Activated CD8-positive, alpha-beta memory T cell treated with anti-CD3 and anti-CD28 coated beads for 1 hour (primary cell): ENCODE results near the gene BTG1.
"Not testable (repeated sequence)": the region's sequence is repeated elsewhere in the genome, so short reads cannot be mapped to it uniquely, and the experiment has no call there.

Experiments used
- DNase-seq, 2 donors: peaks; one replicate each; pipeline ENCODE4 v3.0.0-alpha.2; 2020; ENCODE audit warnings: low read depth in 1 of 2; ENCODE audit errors: extremely low read depth in 1 of 2

Gene BTG1

DNA sequence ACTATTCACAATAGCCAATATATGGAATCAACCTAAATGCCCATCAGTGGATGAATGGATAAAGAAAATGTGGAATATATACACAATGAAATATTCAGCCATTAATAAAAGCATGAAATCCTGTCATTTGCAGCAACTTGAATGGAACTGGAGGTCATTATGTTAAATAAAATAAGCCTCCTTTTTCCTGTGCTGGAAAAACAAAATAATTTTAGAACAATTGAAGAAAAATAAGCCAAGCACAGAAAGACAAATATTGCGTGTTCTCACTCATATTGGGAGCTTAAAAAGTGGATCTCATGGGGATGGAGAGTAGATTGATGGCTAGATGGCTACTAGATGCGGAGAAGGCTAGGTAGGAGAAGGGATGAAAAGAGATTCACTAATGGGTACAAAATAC lies 6.3 kb upstream of the BTG1 start:
- DNase-seq: no peak

DNA sequence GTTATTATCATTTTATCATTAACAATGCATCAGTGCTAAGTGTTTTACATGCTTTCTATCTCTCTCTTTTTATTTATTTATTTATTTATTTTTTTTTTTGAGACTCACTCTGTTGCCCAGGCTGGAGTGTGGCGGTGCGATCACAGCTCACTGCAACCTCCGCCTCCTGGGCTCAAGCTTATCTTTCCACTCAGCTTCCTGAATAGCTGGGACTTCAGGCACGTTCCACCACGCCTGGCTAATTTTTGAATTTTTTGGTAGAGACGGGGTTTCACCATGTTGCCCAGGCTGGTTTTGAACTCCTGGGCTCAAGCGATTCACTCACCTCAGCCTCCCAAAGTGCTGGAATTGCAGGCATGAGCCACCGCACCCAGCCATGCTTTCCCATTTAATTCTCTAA lies 3.9 kb upstream of the BTG1 start:
- no peak for DNase-seq

DNA sequence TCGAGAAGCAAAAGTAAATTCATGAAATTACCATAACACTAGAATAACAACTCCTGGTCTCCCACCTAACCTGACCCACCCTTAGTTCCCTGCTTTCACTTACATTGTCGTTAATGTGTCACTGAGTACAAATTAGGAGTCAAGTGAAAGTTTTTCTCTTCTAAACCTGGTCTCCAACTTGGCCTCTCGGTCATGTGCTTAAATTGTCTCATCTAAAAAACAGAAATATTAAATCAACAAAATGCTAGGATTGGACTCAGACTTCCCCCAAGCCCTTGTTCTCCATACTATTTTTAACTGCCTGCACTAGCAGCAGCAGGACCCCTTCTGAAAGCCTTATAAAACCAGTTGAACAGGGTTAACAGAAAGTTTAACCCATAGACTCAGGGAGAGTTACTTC lies 1.8 kb upstream of the BTG1 start:
- no peak for DNase-seq

DNA sequence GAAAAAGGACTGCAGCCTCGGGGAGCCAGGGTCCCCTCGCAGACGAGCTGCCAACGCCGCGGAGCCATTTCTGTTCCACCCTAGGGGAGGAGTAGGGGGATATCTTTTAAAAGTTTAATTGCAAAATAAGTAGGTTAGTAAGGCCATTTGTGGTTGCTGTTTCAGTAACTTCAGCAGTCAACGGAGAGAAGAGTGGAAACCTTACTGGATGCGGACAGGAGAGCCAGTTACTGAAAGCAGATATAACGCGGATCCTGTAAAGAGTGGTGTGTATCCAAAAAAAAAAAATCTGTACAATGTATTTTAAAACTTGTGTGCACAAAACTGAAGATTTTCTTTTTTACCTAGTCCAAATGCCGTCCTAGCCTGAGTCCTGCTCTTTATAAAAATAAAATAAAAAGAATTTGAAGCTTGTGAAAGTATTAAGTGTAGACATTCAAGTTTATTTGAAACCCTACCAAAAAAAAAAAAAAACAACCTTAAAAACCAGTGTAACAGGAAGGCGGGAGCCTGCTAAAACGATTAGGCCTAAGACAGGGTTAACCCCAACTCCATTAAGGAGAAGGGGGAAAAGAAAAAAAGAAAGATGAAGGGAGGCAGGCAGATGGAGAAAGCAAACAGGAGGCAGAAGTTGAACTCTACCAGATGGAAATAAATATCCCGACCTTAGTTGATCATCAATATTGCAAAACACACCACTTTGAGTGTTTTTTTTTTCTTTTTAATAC lies 1.0 kb upstream of the BTG1 start:
- no peak for DNase-seq

DNA sequence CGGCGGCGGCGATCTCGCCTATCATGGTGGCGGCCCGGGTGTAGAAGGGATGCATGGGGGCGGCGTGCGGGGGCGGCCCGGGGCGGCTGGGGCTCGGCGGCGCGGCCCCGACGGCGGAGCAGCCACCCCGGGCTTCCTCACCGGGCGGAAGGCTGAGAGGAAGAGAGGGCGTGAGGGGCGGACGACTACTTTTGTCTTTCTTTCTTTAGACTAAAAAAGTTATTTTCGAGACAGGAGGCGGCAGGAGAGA lies 240 bp downstream of the BTG1 start:
- no peak for DNase-seq

DNA sequence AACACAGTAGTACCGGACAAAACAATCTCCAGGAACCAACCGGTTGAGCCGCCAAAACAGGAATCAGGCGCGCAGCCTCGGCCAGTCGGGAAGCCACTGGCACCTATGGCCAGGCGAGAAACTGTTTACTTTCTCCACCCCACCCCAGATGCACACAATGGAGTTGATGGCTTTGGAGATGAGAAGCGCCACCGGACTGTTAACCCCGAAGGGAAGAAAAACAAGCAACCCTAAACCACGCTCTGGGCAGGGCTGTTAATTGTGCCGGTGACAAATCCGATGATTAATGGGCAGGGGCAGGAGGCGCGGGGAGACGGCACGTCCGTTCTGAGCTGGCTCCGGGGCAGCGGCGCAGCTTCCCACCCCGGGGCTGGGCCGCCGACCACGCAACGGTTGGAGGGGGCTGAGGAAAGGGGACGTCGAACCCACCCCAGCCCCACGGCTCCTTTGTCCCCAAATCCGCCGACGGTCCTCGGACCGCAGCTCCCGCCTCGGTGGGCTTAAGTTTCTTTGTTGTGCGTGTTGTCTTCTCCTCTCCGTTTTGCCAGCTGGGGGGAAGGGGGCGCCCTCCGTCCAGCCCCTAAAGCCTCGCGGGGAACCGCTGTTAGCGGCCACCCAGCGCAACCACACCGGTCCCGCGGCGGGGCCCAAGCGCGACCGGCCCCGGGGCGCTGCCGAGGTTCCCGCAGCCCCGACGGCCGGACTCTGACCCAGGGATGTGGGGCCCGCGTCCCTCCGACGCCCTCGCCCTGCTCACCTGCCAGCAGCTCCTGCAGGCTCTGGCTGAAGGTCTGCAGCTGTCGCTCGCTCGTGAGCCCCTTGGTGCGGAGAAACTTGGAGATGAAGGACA lies 790 bp downstream of the BTG1 start:
- DNase-seq: peak; percentile 17 to 36

DNA sequence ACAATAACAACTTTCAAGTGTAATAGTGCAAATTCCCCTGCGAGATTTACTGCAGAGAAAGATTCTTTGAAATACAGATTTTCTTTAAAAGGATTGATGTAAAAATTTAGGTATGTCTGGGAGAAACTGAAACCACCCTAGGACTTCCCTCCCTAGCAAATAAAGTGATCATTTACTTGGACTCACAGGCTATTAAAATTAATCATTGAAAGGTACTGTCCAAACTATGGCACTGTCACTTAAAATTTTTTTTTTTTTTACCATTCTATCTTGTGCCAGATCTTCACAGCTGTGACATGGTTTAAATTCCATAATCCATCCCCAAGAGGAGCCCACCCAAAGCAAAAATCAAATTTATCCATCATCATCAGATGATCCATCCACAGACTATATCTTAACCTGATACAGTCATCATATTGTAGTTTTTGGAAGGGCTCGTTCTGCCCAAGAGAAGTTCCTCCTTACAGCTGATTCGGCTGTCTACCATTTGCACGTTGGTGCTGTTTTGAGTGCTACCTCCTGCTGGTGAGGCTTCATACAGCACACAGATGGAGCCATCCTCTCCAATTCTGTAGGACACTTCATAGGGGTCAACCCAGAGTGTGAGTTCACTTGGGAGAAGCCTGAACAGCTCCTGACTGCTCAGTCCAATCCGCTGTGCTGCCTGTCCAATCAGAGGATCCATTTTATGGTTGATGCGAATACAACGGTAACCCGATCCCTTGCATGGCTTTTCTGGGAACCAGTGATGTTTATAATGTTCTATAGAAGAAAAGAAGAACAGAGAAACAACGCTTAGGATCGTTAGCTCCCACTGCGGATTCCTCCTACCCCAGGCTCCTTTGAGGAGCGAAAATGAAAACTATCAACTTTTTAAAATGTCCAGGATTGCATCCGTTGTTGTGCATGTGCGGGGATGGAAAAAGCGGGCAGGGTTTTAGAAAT lies 1.7 kb downstream of the BTG1 start:
- peak; percentile 35 to 42 for DNase-seq

DNA sequence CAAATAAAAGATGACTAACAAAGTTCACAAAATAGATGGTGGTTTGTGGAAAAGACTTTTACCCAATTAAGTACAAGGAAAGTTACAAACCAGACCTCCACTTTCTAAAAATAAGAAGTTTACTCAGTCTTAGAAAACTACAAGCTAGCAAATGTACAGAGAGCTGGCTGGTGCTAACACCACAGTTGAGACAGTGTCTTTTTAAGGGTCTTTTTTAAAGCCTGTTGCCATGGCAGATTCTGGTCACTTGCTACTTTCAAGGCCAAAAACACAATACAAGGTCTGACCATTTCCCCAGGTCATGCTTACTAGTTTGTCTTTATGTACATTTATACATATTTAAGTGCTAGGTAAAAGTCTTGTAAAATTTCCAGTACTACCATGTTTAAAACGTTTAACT lies 2.4 kb downstream of the BTG1 start:
- no peak for DNase-seq

DNA sequence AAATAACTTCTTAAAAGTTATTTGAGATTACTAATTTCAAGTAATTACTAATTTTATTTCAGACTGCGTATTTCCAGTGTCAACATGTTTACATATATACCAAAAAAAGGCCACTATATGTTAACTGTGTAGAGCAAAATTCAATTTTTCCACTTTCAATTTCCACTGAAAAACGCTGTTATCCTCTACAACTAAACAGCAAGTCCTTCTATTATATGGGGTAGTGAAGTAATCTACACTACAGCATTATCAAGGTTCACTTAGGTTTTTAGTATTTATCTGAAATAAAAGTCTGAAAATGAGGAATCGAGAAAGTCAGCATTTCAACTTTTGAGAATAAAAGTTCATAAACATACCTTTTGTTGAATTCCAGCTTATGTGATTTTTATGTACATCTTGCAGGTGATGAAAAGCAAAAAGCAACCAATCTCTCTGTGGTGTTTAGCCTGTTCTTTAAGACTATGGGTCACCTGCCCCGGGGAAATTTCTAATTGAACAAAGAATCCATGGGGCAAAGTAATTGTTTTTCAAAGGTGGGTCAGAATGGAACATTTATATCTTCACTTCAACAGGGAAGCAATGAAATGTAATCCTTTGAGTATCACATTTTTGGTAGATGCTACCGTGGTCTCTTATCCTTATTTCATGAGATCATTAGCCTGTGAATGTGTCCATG lies 3.3 kb downstream of the BTG1 start:
- no peak for DNase-seq

DNA sequence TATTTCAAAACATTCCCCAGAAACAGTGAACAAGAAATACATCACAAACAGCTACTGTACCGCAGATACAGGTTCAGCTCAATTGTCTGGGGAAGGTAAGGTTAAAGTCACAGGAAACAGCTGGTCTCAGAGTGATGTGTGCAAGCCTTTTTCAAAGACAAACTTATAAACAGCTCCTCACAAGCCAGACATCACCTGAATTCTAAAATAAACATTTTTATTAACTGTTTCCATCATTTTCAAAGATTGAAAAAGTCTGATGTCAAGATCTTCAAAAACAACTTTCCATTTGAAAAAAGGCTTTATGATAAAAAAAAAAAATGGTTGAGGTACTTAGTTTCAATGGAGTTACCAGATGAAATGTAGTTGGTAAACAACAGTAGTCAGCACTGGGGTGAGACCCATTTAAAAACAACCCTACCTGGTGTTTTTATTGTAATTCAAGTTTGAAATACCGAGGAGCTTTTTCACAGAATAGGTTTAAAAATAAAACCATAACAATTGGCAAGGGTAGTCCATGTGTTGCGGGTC lies 4.0 kb downstream of the BTG1 start:
- DNase-seq: no peak

DNA sequence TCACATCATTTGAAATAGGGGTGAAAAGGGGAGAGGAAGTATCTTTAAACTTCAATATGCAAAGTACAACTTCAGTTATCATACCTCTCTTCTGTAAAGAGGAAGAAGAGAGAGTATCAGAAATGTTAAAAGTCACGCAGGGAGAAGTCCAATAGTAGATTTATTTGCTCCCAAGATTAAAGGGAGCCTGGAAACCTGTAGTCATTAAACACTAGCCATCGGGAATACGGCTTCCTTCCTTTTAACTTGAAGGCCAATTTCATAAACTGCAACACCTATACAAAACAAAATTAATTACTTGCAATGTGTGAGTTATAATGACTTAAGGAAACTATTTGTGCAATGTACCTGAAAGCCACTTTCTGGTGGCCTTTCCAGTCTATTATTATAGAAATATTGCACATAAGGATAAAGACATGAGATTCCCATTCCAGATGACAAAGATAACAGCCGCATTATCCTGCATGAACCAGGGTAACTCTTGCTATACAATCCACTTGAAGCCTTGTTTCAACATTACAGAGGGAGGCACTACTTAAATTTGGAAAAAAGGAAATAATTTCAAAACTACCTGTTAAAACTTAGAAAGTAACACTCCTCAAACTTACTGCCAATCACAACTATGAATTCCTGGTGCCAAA lies 4.6 kb downstream of the BTG1 start:
- no peak for DNase-seq

DNA sequence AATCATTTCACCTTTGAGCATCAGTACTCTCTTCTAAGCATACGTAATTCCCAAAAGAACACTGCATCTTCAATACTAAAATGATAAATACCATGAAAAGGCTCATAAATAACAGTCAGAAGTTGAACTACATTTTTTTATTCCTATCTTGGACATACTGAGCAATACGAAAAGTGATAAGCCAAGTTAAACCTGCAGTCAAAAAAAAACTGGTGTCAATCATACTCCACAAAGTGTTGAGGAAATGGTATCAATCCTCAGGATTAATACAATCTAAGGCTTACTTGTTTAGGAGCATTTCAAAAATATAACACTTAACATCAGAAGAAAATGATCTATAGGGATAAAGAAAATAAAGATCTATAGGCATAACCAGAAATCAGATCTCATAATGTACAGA lies 5.5 kb downstream of the BTG1 start:
- DNase-seq: no peak

DNA sequence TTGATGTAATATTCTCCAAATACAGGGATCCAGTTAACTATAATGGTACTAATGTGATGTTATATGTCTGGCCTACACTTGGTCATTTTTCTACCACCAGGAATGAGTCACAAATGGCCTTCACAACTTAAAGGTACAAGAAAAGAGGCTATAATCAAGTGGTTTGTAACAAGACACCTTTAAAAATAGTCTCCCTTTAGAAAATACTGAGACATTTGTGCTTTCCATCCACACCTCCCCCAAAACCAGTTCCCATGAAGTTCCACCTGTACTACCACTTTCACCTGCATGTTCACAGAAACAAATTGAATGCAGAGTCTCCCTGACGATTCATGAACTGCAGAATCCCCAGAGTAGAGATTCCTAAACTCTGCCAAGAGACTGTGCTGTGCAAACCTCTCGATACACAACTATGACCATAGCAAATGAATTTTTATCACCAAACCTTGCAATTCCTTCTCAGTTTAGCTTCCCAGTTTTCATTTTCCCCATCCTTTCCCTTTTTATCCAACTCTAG lies 6.0 kb downstream of the BTG1 start:
- DNase-seq: no peak

DNA sequence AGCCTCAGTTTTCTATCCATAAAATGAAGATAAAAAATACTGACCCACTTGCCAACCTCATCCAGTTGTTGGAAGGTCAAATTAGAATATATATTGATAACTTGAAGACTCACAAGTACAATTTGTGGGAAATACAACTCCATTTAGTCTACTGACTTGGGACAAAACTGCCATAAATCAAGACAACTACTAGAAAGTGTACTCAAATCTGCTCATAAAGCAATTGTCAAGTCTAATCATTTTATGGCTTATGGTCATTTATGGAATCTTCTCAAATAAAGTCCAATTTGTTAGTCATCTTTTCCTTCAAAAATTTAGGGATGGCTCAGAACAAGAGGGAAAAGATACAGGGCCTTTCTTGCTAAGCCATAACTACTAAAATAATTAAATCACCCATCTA lies 7.0 kb downstream of the BTG1 start:
- DNase-seq: no peak

DNA sequence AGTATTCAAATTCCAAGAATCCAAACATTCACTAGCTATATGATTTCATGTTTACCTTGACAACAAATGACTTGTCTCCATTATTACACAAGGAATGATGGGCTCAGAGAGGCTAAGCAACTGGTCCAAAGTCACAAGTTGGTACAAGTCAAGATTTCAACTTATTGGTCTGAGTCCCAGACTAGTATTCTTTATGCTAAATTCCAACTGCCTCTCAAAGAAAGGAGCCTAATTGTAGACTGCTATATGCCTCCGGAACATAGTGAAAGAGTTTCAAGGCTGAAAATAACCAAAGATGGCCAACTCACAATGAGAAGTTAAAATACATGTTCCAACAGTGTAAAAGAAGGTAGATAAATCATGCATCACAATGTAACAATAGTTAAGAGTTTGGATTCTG lies 7.5 kb downstream of the BTG1 start:
- DNase-seq: no peak

DNA sequence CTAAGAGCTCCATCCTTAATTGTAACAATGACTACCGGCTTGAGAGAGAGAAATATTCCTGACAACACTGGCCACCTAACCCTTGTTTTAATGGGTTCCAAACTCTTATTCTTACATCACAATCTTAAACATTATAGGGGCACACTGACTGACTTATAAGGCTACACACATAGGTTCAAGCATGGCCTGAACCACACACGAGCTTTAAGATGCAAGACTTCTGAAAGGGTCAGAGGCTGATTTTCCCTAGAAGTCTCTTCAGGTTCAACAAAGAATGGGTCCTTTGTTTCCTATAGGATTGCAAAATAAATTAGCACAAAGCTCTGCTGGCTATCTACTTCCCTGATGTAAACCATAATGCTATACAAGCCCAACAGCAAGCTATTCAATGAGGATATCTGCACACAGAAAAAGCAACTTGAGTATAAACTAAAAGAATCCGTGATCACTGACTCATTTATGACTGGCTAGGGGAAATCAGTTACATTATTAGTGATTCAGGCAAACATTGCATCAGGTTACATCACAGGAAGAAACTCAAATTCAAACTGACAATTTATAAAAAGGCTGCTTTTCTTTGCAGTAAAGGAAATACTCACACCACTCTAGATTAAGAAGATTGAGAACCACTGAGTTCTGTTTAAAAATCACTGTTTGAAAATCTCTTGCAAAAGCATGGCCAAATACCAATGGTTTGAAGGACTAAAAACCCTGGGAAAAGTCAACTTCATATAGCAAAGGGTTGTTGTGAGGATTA lies 8.5 kb downstream of the BTG1 start:
- no peak for DNase-seq

DNA sequence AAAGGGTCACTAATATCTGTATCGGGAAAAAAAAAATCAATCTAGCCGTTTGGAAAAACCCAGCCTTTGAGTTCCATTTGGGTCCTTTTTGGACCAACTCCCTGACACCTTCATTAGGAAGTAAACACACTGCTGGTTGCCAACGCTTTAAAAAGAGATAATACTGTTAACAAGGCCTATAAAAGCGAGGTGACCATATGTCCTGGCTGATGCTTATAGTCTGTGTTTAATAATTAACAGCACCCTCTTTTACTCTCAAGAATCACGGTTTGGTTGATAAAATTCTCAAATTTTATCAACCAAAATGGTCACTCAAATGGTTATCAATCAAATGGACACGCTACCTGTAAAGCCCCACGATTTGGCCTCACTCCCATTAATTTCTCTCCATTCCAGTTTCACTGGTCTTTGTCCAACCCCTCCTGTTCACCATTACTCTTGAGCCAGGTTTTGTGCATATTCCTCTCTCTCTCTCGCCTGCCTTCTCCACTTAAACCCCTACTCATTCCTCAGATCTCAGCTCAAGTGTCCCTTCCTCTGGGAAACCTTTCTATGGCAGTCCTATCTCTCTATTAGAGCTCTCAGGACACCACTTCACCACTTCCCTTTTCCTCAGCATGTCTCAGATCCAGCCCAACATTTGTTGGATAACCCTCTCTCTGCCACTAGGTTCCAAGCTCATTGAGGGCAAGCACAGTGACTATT lies 9.5 kb downstream of the BTG1 start:
- DNase-seq: no peak

DNA sequence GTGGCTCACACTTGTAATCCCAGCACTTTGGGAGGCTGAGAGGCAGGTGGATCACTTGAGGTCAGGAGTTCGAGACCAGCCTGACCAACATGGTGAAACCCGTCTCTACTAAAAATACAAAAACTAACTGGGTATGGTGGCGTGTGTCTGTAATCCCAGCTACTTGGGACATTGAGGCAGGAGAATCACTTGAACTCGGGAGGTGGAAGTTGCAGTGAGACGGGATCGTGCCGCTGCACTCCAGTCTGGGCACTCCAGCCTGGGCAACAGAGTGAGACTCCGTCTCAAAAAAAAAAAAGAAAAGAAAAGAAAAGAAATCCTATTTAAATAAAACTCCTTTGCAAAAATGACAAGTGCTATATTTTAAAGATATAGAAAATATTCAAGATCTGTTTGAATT lies 10.1 kb downstream of the BTG1 start:
- DNase-seq: not testable (repeated sequence)
